Endodermal cell (in vitro differentiated cells): ENCODE data around the gene LYST. TPM values are rescaled to one million over a fixed set of nuclear protein-coding genes. Genes with fewer than 3 reads are reported as not detected.

Source experiments
- DNase-seq: peaks from one replicate; pipeline ENCODE4 v3.0.0-alpha.2; 2017
- H3K27ac ChIP-seq: 2 replicates; pipeline ENCODE4 v1.5.1; 2013; ENCODE audit warnings: mild to moderate bottlenecking, low read depth, low read length, moderate library complexity
- H3K27me3 ChIP-seq: 2 replicates; pipeline ENCODE4 v1.6.1; 2013; ENCODE audit warnings: mild to moderate bottlenecking, low read length, moderate library complexity; ENCODE audit not compliant: insufficient read depth, control insufficient read depth, poor library complexity, severe bottlenecking
- H3K36me3 ChIP-seq: 2 replicates; pipeline ENCODE4 v1.7.0; 2013; ENCODE audit warnings: mild to moderate bottlenecking, low read length, moderate library complexity; ENCODE audit not compliant: control insufficient read depth, insufficient read depth
- H3K4me1 ChIP-seq: one replicate; pipeline ENCODE4 v1.7.0; 2013; ENCODE audit warnings: low read length; ENCODE audit not compliant: control insufficient read depth, insufficient read depth
- H3K4me3 ChIP-seq: 2 replicates; pipeline ENCODE4 v1.5.1; 2013; ENCODE audit warnings: mild to moderate bottlenecking, low read length, moderate library complexity
- H3K9ac ChIP-seq: 2 replicates; pipeline ENCODE4 v1.6.1; 2013; ENCODE audit warnings: mild to moderate bottlenecking, low read length, moderate library complexity; ENCODE audit not compliant: poor library complexity, severe bottlenecking; ENCODE audit errors: extremely low read depth
- H3K9me3 ChIP-seq: 2 replicates; pipeline ENCODE4 v1.6.1; 2013; ENCODE audit warnings: mild to moderate bottlenecking, low read length, moderate library complexity; ENCODE audit not compliant: control insufficient read depth
- H3K27ac Mint-ChIP-seq: 2 replicates; pipeline ENCODE4 v1.8.0; 2020; ENCODE audit warnings: mixed read lengths
- H3K27me3 Mint-ChIP-seq: 2 replicates; pipeline ENCODE4 v1.8.0; 2021; ENCODE audit warnings: mild to moderate bottlenecking, mixed read lengths; ENCODE audit not compliant: insufficient read depth
- H3K36me3 Mint-ChIP-seq: 2 replicates; pipeline ENCODE4 v1.8.0; 2020; ENCODE audit warnings: low read depth, mixed read lengths
- H3K4me1 Mint-ChIP-seq: 2 replicates; pipeline ENCODE4 v1.8.0; 2020; ENCODE audit warnings: mixed read lengths
- H3K4me3 Mint-ChIP-seq: 2 replicates; pipeline ENCODE4 v1.8.0; 2020; ENCODE audit warnings: mild to moderate bottlenecking, moderate library complexity, mixed read lengths
- H3K9me3 Mint-ChIP-seq: 2 replicates; pipeline ENCODE4 v1.8.0; 2020; ENCODE audit warnings: mild to moderate bottlenecking, mixed read lengths
- WGBS, 2 experiments: methylation state at CpG; one replicate each; pipeline versions ENCODE4 v1.1.5 to v1.1.7; 2013; ENCODE audit warnings: missing lambda C conversion rate in 2 of 2, mixed read lengths in 1 of 2; ENCODE audit not compliant: insufficient coverage in 1 of 2, insufficient read length in 1 of 2; 5-methylcytosine and 5-hydroxymethylcytosine counted together
- total RNA-seq, 2 donors: library from RNA; stranded (reverse); fragmentation: NEBNext Ultra II Directional in 1 of 2; extraction: Animal tissue kit (Norgen Biotek cat#: 25700) in 1 of 2; gene quantifications; 2 replicates in 1 of 2; 3 replicates in 1 of 2; pipeline ENCODE4 v1.2.1, GENCODE V29; 2021
- TF ChIP-seq, protein P1 (sequence below): fragments of 200-600 bp; sonication (generic); conservative IDR thresholded peaks from 2 replicates; pipeline ENCODE4 v1.5.0; 2021; ENCODE audit warnings: antibody characterized with exemption, mild to moderate bottlenecking

The LYST gene
- total RNA-seq, 2 donors from 2014 or later = 2.5 to 6.8 TPM

DNA sequence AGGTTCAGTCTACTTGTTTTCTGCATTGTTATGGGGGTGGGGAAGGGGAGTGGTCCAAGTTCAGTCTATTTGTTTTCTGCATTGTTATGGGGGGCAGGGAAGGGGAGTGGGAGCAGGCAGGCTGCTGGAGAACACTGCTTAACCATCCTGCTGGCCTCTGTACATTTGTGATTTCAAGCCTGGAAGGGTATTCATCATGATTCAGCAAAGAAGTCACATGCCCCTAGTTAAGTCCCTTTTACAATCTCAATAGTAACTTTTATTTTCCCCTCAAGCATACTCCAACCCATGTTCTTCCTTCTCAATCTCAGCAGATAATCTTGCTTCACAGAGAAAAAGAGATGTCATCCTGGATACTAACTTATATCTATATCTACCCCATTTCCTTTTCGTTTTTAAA is 7.9 kb downstream of the LYST start:
- H3K27ac ChIP-seq = no peak overlapping the region
- H3K4me1 Mint-ChIP-seq = peaks cover under 1% of the 10 kb centered on the region
- no peaks in the 10 kb centered on the region for H3K36me3 Mint-ChIP-seq
- peaks cover 4% of the 10 kb centered on the region for H3K27me3 Mint-ChIP-seq
- peaks cover 8% of the 10 kb centered on the region for H3K27me3 ChIP-seq
- no peak overlapping the region for H3K4me3 ChIP-seq
- no peak overlapping the region for H3K4me3 Mint-ChIP-seq
- no peaks in the 10 kb centered on the region for H3K9me3 ChIP-seq
- 90 to 94% methylated on average over 1 of the region's 1 CpG for WGBS, 2 experiments
- H3K36me3 ChIP-seq = no peaks in the 10 kb centered on the region
- TF ChIP-seq, protein P1, sequence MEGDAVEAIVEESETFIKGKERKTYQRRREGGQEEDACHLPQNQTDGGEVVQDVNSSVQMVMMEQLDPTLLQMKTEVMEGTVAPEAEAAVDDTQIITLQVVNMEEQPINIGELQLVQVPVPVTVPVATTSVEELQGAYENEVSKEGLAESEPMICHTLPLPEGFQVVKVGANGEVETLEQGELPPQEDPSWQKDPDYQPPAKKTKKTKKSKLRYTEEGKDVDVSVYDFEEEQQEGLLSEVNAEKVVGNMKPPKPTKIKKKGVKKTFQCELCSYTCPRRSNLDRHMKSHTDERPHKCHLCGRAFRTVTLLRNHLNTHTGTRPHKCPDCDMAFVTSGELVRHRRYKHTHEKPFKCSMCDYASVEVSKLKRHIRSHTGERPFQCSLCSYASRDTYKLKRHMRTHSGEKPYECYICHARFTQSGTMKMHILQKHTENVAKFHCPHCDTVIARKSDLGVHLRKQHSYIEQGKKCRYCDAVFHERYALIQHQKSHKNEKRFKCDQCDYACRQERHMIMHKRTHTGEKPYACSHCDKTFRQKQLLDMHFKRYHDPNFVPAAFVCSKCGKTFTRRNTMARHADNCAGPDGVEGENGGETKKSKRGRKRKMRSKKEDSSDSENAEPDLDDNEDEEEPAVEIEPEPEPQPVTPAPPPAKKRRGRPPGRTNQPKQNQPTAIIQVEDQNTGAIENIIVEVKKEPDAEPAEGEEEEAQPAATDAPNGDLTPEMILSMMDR = no peak
- H3K9me3 Mint-ChIP-seq = no peaks in the 10 kb centered on the region
- no peaks in the 10 kb centered on the region for H3K4me1 ChIP-seq
- no peak for DNase-seq
- H3K9ac ChIP-seq = no peak overlapping the region
- no peak overlapping the region for H3K27ac Mint-ChIP-seq

DNA sequence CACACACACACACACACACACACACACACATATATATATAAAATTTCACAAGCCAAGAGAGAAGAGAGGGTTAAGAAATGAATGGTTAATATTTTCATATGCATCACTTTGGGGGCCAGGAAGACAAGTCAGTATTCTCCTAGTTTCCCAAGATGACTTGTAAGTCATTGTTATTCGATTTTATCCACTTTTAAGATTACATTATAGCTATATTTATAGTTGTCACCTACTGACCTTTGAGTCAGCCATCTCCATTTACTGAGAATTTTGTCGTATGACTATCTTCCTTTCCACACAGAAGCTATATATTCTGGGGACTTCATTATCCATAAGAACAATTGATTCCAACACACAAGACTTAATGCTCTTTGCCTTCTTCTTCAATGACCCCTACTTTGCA is 8.9 kb downstream of the LYST start:
- Histone ChIP-seq H3K9ac (no peak overlapping the region), H3K36me3 (no peaks in the 10 kb centered on the region), H3K27ac (no peak overlapping the region), H3K4me1 (no peaks in the 10 kb centered on the region), H3K27me3 (peaks cover 8% of the 10 kb centered on the region), H3K9me3 (no peaks in the 10 kb centered on the region), H3K4me3 (no peak overlapping the region)
- no peaks in the 10 kb centered on the region for H3K36me3 Mint-ChIP-seq
- H3K27ac Mint-ChIP-seq = no peak overlapping the region
- H3K9me3 Mint-ChIP-seq = no peaks in the 10 kb centered on the region
- peaks cover 3% of the 10 kb centered on the region for H3K27me3 Mint-ChIP-seq
- no peaks in the 10 kb centered on the region for H3K4me1 Mint-ChIP-seq
- 86 to 100% methylated on average over 1 to 2 of the region's 2 CpGs for WGBS, 2 experiments
- TF ChIP-seq, protein P1 = no peak
- H3K4me3 Mint-ChIP-seq = no peak overlapping the region
- no peak for DNase-seq

DNA sequence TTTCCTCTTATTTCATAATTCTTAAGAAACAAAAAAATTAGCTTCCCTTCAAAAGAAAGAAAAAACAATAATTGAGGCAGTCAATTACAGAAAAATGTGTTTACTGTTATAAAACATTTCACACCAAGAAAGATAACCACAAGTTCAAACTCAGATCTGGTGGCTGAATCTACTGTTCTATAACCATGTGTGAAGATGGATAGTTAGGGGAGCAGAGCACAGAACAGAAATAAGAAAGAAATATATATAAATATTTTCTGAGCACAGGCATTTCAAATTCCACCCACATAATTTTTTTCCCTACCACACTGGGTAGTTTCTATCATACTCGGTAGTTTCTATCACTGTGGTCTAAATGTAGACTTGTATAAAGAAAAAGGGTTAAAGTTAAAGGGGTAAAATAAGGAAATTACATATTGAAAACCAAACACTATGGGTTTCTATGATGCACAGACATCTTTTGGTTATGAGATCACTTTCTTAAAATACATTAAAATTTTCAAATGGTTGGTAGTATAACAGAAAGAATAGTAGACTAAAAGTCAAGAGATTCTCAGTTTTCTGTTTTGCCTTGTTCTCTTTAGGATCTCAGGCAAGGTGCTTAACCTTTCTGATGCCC is 10.8 kb downstream of the LYST start:
- Histone ChIP-seq H3K9me3 (no peaks in the 10 kb centered on the region), H3K4me3 (no peak overlapping the region), H3K27me3 (peaks cover 8% of the 10 kb centered on the region), H3K9ac (no peak overlapping the region), H3K27ac (no peak overlapping the region), H3K4me1 (no peaks in the 10 kb centered on the region), H3K36me3 (no peaks in the 10 kb centered on the region)
- Mint-ChIP-seq H3K27me3 (peaks cover 10% of the 10 kb centered on the region), H3K4me3 (no peak overlapping the region), H3K9me3 (no peaks in the 10 kb centered on the region), H3K36me3 (no peaks in the 10 kb centered on the region), H3K4me1 (no peaks in the 10 kb centered on the region), H3K27ac (no peak overlapping the region)
- TF ChIP-seq, protein P1 = no peak
- DNase-seq = no peak
- 100% methylated on average over 1 of the region's 1 CpG; no CpG with 5 or more reads in 1 of the 2 experiments for WGBS, 2 experiments
